ENCODE data around the gene IBSP. TPM values are rescaled to one million over a fixed set of nuclear protein-coding genes. Genes with fewer than 3 reads are reported as not detected.

IBSP gene
- total RNA-seq, 1 donor from 2014 or later, result not detected

- Histone ChIP-seq H3K4me1 (no peaks in the 10 kb centered on the region), H3K9me3 (no peaks in the 10 kb centered on the region), H3K4me3 (no peak overlapping the region), H3K36me3 (no peaks in the 10 kb centered on the region), H3K27me3 (no peaks in the 10 kb centered on the region), H3K27ac (no peak overlapping the region)
- DNase-seq (ENCODE audit: extremely low spot score in 2 of 2), result no peak
- TF ChIP-seq POLR2AphosphoS5 (IDR thresholded peaks at IDR 0.05; ENCODE audit: insufficient read depth in 1 of 2, low read depth in 1 of 2) (no peak), POLR2A (IDR thresholded peaks at IDR 0.05) (no peak), CTCF (IDR thresholded peaks at IDR 0.05) (no peak)
- intact Hi-C loops (cut with DNase I), result loop anchor here (10.0 kb wide), 3 partner anchors 169 to 469 kb away; no protein-coding TSS in a partner anchor
Observed at GRCh38 chr4:87843936-87844335, 44.6 kb downstream of the IBSP start.

DNA sequence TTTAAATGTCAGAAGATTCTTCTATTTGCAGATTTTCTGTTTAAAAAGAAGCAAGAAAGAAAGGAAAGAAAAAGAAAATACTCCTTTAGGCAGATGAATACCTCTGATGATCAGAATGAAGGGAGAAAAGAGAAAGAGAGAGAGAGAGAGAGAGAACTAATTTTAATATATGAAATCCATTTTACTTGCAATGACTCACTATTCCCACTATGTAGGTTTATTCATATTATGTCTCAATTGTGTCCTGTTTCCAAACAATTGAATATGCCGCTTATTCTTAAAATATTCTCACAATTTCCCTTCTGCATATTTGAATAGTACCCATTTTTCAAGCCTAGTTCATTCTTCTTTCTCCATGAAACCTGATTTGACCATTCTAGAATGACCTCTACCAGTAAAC is 45.1 kb downstream of the IBSP start:
- H3K9me3 ChIP-seq, result no peaks in the 10 kb centered on the region
- no peak for TF ChIP-seq POLR2A (IDR thresholded peaks at IDR 0.05)
- TF ChIP-seq CTCF (IDR thresholded peaks at IDR 0.05), result no peak
- TF ChIP-seq POLR2AphosphoS5 (IDR thresholded peaks at IDR 0.05; ENCODE audit: insufficient read depth in 1 of 2, low read depth in 1 of 2), result no peak
- H3K27me3 ChIP-seq, result no peaks in the 10 kb centered on the region
- no peak for DNase-seq (ENCODE audit: extremely low spot score in 2 of 2)
- H3K4me1 ChIP-seq, result no peaks in the 10 kb centered on the region
- no peak overlapping the region for H3K27ac ChIP-seq
- H3K4me3 ChIP-seq, result no peak overlapping the region
- intact Hi-C loops (cut with DNase I), result loop anchor here (10.0 kb wide), 3 partner anchors 170 to 470 kb away; no protein-coding TSS in a partner anchor
- no peaks in the 10 kb centered on the region for H3K36me3 ChIP-seq

DNA sequence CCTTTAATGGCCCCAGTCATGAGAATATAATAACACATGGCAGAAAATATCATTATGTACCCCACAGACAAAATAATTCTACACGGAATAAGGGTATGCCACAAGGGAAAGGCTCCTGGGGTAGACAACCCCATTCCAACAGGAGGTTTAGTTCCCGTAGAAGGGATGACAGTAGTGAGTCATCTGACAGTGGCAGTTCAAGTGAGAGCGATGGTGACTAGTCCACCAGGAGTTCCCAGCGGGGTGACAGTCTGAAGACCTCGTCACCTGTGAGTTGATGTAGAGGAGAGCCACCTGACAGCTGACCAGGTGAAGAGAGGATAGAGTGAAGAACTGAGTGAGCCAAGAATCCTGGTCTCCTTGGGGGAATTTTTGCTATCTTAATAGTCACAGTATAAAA is 46.9 kb downstream of the IBSP start:
- Histone ChIP-seq H3K36me3 (no peaks in the 10 kb centered on the region), H3K9me3 (no peaks in the 10 kb centered on the region), H3K4me1 (no peaks in the 10 kb centered on the region), H3K4me3 (no peak overlapping the region), H3K27ac (no peak overlapping the region), H3K27me3 (no peaks in the 10 kb centered on the region)
- no peak for TF ChIP-seq CTCF (IDR thresholded peaks at IDR 0.05)
- TF ChIP-seq POLR2A (IDR thresholded peaks at IDR 0.05), result no peak
- no peak for TF ChIP-seq POLR2AphosphoS5 (IDR thresholded peaks at IDR 0.05; ENCODE audit: insufficient read depth in 1 of 2, low read depth in 1 of 2)
- intact Hi-C loops (cut with DNase I), result loop anchor here (10.0 kb wide), 3 partner anchors 171 to 471 kb away; no protein-coding TSS in a partner anchor
- no peak for DNase-seq (ENCODE audit: extremely low spot score in 2 of 2)

GRCh38 chr4:87848622-87849351 is 49.4 kb downstream of the IBSP start:
- Histone ChIP-seq H3K27ac (no peak overlapping the region), H3K36me3 (no peaks in the 10 kb centered on the region), H3K4me1 (no peaks in the 10 kb centered on the region), H3K27me3 (no peaks in the 10 kb centered on the region), H3K4me3 (peak overlapping the region in 1 of 2 donors; percentile 14), H3K9me3 (no peaks in the 10 kb centered on the region)
- no peak for DNase-seq (ENCODE audit: extremely low spot score in 2 of 2)
- intact Hi-C loops (cut with DNase I), result loop anchor here (10.0 kb wide), 3 partner anchors 174 to 474 kb away; no protein-coding TSS in a partner anchor
- TF ChIP-seq CTCF (IDR thresholded peaks at IDR 0.05) (peak; percentile 25 to 58 (median 53)), POLR2A (IDR thresholded peaks at IDR 0.05) (no peak)

GRCh38 chr4:87849612-87850011 is 50.3 kb downstream of the IBSP start:
- intact Hi-C loops (cut with DNase I), result loop anchor here (10.0 kb wide), 3 partner anchors 175 to 475 kb away; no protein-coding TSS in a partner anchor
- H3K27ac ChIP-seq, result no peak overlapping the region
- H3K4me3 ChIP-seq, result no peak overlapping the region
- TF ChIP-seq POLR2AphosphoS5 (IDR thresholded peaks at IDR 0.05; ENCODE audit: insufficient read depth in 1 of 2, low read depth in 1 of 2) (no peak), POLR2A (IDR thresholded peaks at IDR 0.05) (no peak), CTCF (IDR thresholded peaks at IDR 0.05) (no peak)
- H3K4me1 ChIP-seq, result no peaks in the 10 kb centered on the region
- no peaks in the 10 kb centered on the region for H3K9me3 ChIP-seq
- H3K36me3 ChIP-seq, result no peaks in the 10 kb centered on the region
- no peak for DNase-seq (ENCODE audit: extremely low spot score in 2 of 2)
- H3K27me3 ChIP-seq, result no peaks in the 10 kb centered on the region

Data from vagina (tissue), 2 donors.